Kidney (tissue), 14 donors: ENCODE data around the gene HSD17B14. TPM values are rescaled to one million over a fixed set of nuclear protein-coding genes. Genes with fewer than 3 reads are reported as not detected.
A peak's percentile ranks its signal among the peaks of the same experiment; 100 is the strongest.

Experiments used
- DNase-seq, 5 donors: peaks; one replicate each; pipeline ENCODE4 v3.0.0-alpha.2; 2013 to 2020
- FAIRE-seq: peaks from 2 replicates; lab custom pipeline; 2012; peaks lifted over from hg19 to GRCh38; lab: Jason Lieb, UNC
- H3K27ac ChIP-seq, 2 donors: one replicate each; pipeline ENCODE4 v1.7.0; 2013; ENCODE audit warnings: low read depth in 2 of 2, low read length in 2 of 2, inconsistent platforms in 1 of 2
- H3K27me3 ChIP-seq: one replicate; pipeline ENCODE4 v1.7.1; 2013; ENCODE audit warnings: low read length, inconsistent platforms; ENCODE audit not compliant: control insufficient read depth, insufficient read depth
- H3K36me3 ChIP-seq, 3 donors: one replicate each; pipeline versions ENCODE4 v1.7.0 to v1.7.1; 2013; ENCODE audit warnings: low read length in 3 of 3, control low read depth in 1 of 3, inconsistent platforms in 1 of 3; ENCODE audit not compliant: insufficient read depth in 3 of 3, control insufficient read depth in 2 of 3
- H3K4me1 ChIP-seq, 3 donors: one replicate each; pipeline versions ENCODE4 v1.7.0 to v1.7.1; 2013; ENCODE audit warnings: low read length in 3 of 3, inconsistent platforms in 1 of 3, low read depth in 1 of 3; ENCODE audit not compliant: control insufficient read depth in 2 of 3, insufficient read depth in 2 of 3
- H3K4me3 ChIP-seq, 3 donors: one replicate each; pipeline versions ENCODE4 v1.7.0 to v1.8.1; 2013; ENCODE audit warnings: low read length in 3 of 3, control low read depth in 1 of 3, inconsistent platforms in 1 of 3
- H3K9ac ChIP-seq, 3 donors: one replicate each; pipeline versions ENCODE4 v1.7.0 to v1.7.1; 2013; ENCODE audit warnings: low read length in 3 of 3, control low read depth in 1 of 3, inconsistent platforms in 1 of 3
- H3K9me3 ChIP-seq, 3 donors: one replicate each; pipeline versions ENCODE4 v1.7.0 to v1.7.1; 2013; ENCODE audit warnings: low read length in 3 of 3, control low read depth in 1 of 3, inconsistent platforms in 1 of 3; ENCODE audit not compliant: control insufficient read depth in 2 of 3, insufficient read depth in 1 of 3
- intact Hi-C: fragments of 100-400 bp; cut with DNase I; formaldehyde crosslinking; loops from one replicate; pipeline ENCODE4 v1.11.1; 2022
- polyA plus RNA-seq: library from polyadenylated mRNA; stranded (reverse); fragments of 350-450 nt; fragmentation: Illumina TruSeq; extraction: RNeasy Lipid Tissue Mini Kit (QIAGEN cat#74804); gene quantifications from one replicate; pipeline ENCODE4 v1.2.3, GENCODE V29; 2014; ENCODE audit warnings: low read depth, low replicate concordance; ENCODE audit not compliant: insufficient read depth
- total RNA-seq: library from RNA; stranded (reverse); fragmentation: NEBNext Ultra II Directional; extraction: Animal tissue kit (Norgen Biotek cat#: 25700); gene quantifications from one replicate; pipeline ENCODE4 v1.2.1, GENCODE V29; 2021
- TF ChIP-seq, protein P1 (sequence below): IDR thresholded peaks from 3 replicates; pipeline ENCODE4 v1.5.1; 2012; ENCODE audit warnings: mild to moderate bottlenecking, moderate library complexity, borderline replicate concordance; ENCODE audit not compliant: insufficient read depth; ENCODE audit errors: extremely low read depth
- donor health status: control.
- donor health status: control.
- donor health status: control.
- donor health status: control.
- donor health status: control.
- donor health status: DM: yes; HTN: yes; CAD: no.
- donor health status: Normal renal cell carcinoma (clear cell type).

Gene HSD17B14
- total and polyA plus RNA-seq, 2 donors from 2014 or later, result 5.2 to 141 TPM

DNA sequence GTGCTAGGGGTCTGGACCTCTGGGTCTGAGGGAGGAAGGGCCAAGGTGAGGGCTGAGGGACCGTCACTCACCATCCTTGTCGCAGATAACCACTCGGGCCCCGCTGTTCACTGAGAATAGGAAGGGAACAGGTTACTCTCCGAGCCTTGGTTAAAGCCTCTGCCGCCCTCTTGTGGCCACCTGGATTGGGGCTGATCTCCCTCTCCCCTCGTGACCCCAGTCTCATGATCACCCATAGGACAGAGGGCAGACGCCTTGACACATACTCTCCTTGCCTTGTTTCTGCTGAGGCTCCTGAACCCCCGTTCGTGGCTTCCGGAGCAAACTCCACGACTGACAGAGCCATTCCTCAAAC is 580 bp downstream of the HSD17B14 start:
- H3K27ac ChIP-seq, result peak overlapping the region; percentile 72 to 95
- intact Hi-C loops, result loop anchor here (5.0 kb wide), 1 partner anchor 43 kb away; no protein-coding TSS in a partner anchor
- TF ChIP-seq, protein P1, sequence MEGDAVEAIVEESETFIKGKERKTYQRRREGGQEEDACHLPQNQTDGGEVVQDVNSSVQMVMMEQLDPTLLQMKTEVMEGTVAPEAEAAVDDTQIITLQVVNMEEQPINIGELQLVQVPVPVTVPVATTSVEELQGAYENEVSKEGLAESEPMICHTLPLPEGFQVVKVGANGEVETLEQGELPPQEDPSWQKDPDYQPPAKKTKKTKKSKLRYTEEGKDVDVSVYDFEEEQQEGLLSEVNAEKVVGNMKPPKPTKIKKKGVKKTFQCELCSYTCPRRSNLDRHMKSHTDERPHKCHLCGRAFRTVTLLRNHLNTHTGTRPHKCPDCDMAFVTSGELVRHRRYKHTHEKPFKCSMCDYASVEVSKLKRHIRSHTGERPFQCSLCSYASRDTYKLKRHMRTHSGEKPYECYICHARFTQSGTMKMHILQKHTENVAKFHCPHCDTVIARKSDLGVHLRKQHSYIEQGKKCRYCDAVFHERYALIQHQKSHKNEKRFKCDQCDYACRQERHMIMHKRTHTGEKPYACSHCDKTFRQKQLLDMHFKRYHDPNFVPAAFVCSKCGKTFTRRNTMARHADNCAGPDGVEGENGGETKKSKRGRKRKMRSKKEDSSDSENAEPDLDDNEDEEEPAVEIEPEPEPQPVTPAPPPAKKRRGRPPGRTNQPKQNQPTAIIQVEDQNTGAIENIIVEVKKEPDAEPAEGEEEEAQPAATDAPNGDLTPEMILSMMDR, result peak; percentile 84
- peaks cover 0 to 5% (median 2%) of the 10 kb centered on the region in 3 donors for H3K4me1 ChIP-seq
- H3K9me3 ChIP-seq, result no peaks in the 10 kb centered on the region
- H3K9ac ChIP-seq, result peak overlapping the region; percentile 29 to 91 (median 38)
- FAIRE-seq, result no peak
- peak; percentile 92 to 96 (median 94) for DNase-seq
- peaks cover 0 to 8% (median 2%) of the 10 kb centered on the region in 3 donors for H3K36me3 ChIP-seq
- no peaks in the 10 kb centered on the region for H3K27me3 ChIP-seq
- H3K4me3 ChIP-seq, result peak overlapping the region; percentile 42 to 76 (median 73)

GRCh38 chr19:48833977-48834376 is 2.3 kb downstream of the HSD17B14 start:
- TF ChIP-seq, protein P1, result no peak
- peaks cover 0 to 8% (median 2%) of the 10 kb centered on the region in 3 donors for H3K36me3 ChIP-seq
- no peak for DNase-seq
- peaks cover 0 to 5% (median 2%) of the 10 kb centered on the region in 3 donors for H3K4me1 ChIP-seq
- no peak for FAIRE-seq
- no peak overlapping the region for H3K9ac ChIP-seq
- no peak overlapping the region for H3K27ac ChIP-seq
- H3K27me3 ChIP-seq, result no peaks in the 10 kb centered on the region
- intact Hi-C loops, result no loop called here
- H3K4me3 ChIP-seq, result peak overlapping the region in 1 of 3 donors; percentile 48
- H3K9me3 ChIP-seq, result no peaks in the 10 kb centered on the region

DNA sequence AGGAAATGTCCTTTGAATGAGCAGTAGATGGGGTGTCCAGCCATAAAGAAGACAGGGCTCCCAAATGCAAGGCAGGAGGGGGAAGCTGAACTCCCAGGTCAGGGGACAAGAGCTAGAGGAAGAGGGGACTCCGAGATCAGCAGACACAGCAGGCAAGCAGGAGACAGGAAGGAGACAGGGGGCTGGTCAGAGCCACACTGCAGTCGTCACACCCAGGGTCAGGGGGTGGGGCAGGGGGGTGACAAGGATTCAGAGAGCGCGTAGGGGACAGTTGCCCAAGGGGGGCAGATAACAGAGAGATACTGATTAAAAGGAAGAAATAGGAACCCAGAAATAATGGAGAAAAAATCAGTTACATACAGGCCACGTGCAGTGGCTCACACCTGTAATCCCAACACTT is 3.2 kb downstream of the HSD17B14 start:
- TF ChIP-seq, protein P1, result no peak
- Histone ChIP-seq H3K4me3 (no peak overlapping the region), H3K9ac (no peak overlapping the region), H3K36me3 (peaks cover 0 to 8% (median 2%) of the 10 kb centered on the region in 3 donors), H3K4me1 (peaks cover 0 to 5% (median 2%) of the 10 kb centered on the region in 3 donors), H3K27ac (no peak overlapping the region), H3K9me3 (no peaks in the 10 kb centered on the region), H3K27me3 (no peaks in the 10 kb centered on the region)
- FAIRE-seq (no peak), DNase-seq (no peak)
- intact Hi-C loops, result no loop called here

DNA sequence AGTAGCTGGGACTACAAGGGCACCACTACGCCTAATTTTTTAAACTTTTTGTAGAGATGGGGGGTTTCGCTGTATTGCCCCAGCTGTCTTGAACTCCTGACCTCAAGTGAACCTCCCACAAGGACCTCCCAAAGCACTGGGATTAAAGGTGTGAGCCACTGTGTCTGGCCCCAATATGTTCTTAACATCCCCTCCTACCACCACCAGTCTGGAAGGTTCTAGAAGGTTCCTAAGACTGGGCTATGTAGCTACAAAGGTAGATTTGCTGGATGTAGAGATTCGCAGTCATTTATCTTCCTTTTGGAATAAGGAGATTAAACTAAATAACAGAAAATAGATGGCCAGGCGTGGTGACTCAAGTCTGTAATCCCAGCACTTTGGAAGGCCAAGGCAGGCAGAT is 5.3 kb downstream of the HSD17B14 start:
- Histone ChIP-seq H3K9ac (no peak overlapping the region), H3K27me3 (no peaks in the 10 kb centered on the region), H3K4me3 (no peak overlapping the region), H3K36me3 (peaks cover 0 to 8% (median 2%) of the 10 kb centered on the region in 3 donors), H3K9me3 (no peaks in the 10 kb centered on the region), H3K4me1 (peaks cover 0 to 2% (median 0%) of the 10 kb centered on the region in 3 donors), H3K27ac (no peak overlapping the region)
- no peak for DNase-seq
- FAIRE-seq, result no peak
- TF ChIP-seq, protein P1, result no peak
- intact Hi-C loops, result no loop called here
